AG08396 (cell line): ENCODE measurements around the gene B4GALT3.

ENCODE experiments used
- DNase-seq: peaks from one replicate; pipeline ENCODE4 v3.0.0; 2012; ENCODE audit warnings: low spot score, mixed read lengths

B4GALT3 gene

GRCh38 chr1:161128591-161129420 is 48.5 kb downstream of the B4GALT3 start:
- no peak for DNase-seq

GRCh38 chr1:161127649-161128048 is 49.7 kb downstream of the B4GALT3 start:
- no peak for DNase-seq

- DNase-seq, result no peak
Measured at GRCh38 chr1:161122967-161123366, 54.3 kb downstream of the B4GALT3 start.

DNA sequence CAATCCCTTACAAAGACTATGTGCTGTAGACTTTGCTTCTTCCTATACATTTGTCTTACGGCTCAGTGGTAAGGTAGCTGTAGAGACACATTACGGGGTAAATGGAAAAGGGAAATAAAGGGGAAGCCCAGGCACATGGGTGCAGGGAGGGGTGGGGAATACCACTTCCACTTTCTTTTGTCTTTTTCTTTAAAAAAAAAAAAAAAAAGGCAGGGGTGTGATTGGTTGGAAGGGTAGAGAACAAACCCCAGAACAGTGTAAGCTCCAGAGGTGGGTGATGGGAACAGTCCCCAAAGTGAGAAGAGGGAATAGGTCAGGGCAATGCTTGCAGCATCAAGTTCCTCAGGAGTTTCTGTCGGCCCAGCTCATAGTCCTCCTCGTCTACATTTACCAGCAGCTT is 55.5 kb downstream of the B4GALT3 start:
- no peak for DNase-seq
